OCI-LY3 (cell line): ENCODE measurements around the gene TPCN1.

ENCODE experiments used
- H2AFZ ChIP-seq: fragments of 200-600, 300-600 bp; shearing (Covaris generic); 2 replicates; pipeline ENCODE4 v1.6.0; 2014; ENCODE audit warnings: antibody characterized with exemption, low read depth, low read length
- H3K27ac ChIP-seq: fragments of 200-600, 300-600 bp; sonication (generic); 2 replicates; pipeline ENCODE4 v1.5.1; 2014; ENCODE audit warnings: mild to moderate bottlenecking, low read length, moderate library complexity, mixed read lengths
- H3K27me3 ChIP-seq: fragments of 200-600, 300-600 bp; sonication (generic); 2 replicates; pipeline ENCODE4 v1.6.1; 2014; ENCODE audit warnings: low read depth, low read length, mixed read lengths
- H3K36me3 ChIP-seq: fragments of 200-600, 300-600 bp; sonication (generic); replicated peaks from 2 replicates; pipeline ENCODE3; 2014; ENCODE audit warnings: low read depth, low read length, mixed read lengths
- H3K4me1 ChIP-seq: fragments of 300-600, 200-600 bp; sonication (generic); 2 replicates; pipeline ENCODE4 v1.6.1; 2014; ENCODE audit warnings: low read length, mixed read lengths
- H3K4me2 ChIP-seq: fragments of 200-600, 300-600 bp; sonication (generic); 2 replicates; pipeline ENCODE4 v1.6.1; 2014; ENCODE audit warnings: low read length, mixed read lengths
- H3K4me3 ChIP-seq: fragments of 300-600, 200-600 bp; sonication (generic); 2 replicates; pipeline ENCODE4 v1.5.1; 2014; ENCODE audit warnings: antibody characterized with exemption, mild to moderate bottlenecking, low read length, moderate library complexity
- H3K79me2 ChIP-seq: fragments of 300-600, 200-600 bp; shearing (Covaris generic); 2 replicates; pipeline ENCODE4 v1.6.1; 2014; ENCODE audit warnings: mild to moderate bottlenecking, low read length, mixed read lengths
- H3K9ac ChIP-seq: fragments of 300-600, 200-600 bp; shearing (Covaris generic); 2 replicates; pipeline ENCODE4 v1.6.0; 2014; ENCODE audit warnings: mild to moderate bottlenecking, low read length, moderate library complexity
- H3K9me3 ChIP-seq: fragments of 200-600, 300-600 bp; shearing (Covaris generic); 2 replicates; pipeline ENCODE4 v1.6.1; 2014; ENCODE audit warnings: low read length, mixed read lengths; ENCODE audit not compliant: insufficient read depth
- H4K20me1 ChIP-seq: fragments of 200-600, 300-600 bp; sonication (generic); 2 replicates; pipeline ENCODE4 v1.6.1; 2016; ENCODE audit warnings: low read length, mixed read lengths; ENCODE audit not compliant: insufficient read depth
- CTCF ChIP-seq: fragments of 200-600, 300-600 bp; sonication (generic); IDR thresholded peaks from 2 replicates; pipeline ENCODE4 v1.5.1; 2014; ENCODE audit warnings: antibody characterized with exemption, low read length, low read depth
- EZH2phosphoT487 ChIP-seq: fragments of 200-600 bp; shearing (Covaris generic); IDR thresholded peaks from 2 replicates; pipeline ENCODE4 v1.6.1; 2018; ENCODE audit warnings: antibody characterized with exemption, mixed run types, low read depth

The TPCN1 gene

GRCh38 chr12:113340061-113340460 is 118.8 kb downstream of the TPCN1 start:
- no peak overlapping the region for H3K4me3 ChIP-seq
- H3K79me2 ChIP-seq: no peaks in the 10 kb centered on the region
- no peaks in the 10 kb centered on the region for H4K20me1 ChIP-seq

GRCh38 chr12:113341535-113341934 is 120.3 kb downstream of the TPCN1 start:
- Histone ChIP-seq H3K9ac (no peak overlapping the region), H3K9me3 (no peaks in the 10 kb centered on the region), H4K20me1 (no peaks in the 10 kb centered on the region), H3K79me2 (no peaks in the 10 kb centered on the region), H3K4me1 (peaks cover 10% of the 10 kb centered on the region), H3K27me3 (no peaks in the 10 kb centered on the region), H2AFZ (peak overlapping the region; percentile 59; the same call in 1 of the 2 replicates), H3K36me3 (no peaks in the 10 kb centered on the region), H3K4me2 (peak overlapping the region; percentile 51), H3K4me3 (no peak overlapping the region), H3K27ac (no peak overlapping the region)
- TF ChIP-seq CTCF (no peak), EZH2phosphoT487 (no peak)

More at GRCh38 chr12:113340061-113340460, 118.8 kb downstream of the TPCN1 start:
- no peak overlapping the region for H3K9ac ChIP-seq
- H3K27ac ChIP-seq: no peak overlapping the region
- no peak overlapping the region for H3K4me2 ChIP-seq
- no peaks in the 10 kb centered on the region for H3K27me3 ChIP-seq
- no peaks in the 10 kb centered on the region for H3K9me3 ChIP-seq
- no peak overlapping the region for H2AFZ ChIP-seq
- TF ChIP-seq CTCF (no peak), EZH2phosphoT487 (no peak)
- no peaks in the 10 kb centered on the region for H3K36me3 ChIP-seq
- H3K4me1 ChIP-seq: peaks cover 10% of the 10 kb centered on the region

- Histone ChIP-seq H3K79me2 (no peaks in the 10 kb centered on the region), H2AFZ (no peak overlapping the region), H3K36me3 (no peaks in the 10 kb centered on the region), H3K9ac (no peak overlapping the region), H3K9me3 (no peaks in the 10 kb centered on the region), H3K4me1 (peaks cover 10% of the 10 kb centered on the region), H3K4me2 (no peak overlapping the region), H3K27me3 (no peaks in the 10 kb centered on the region; the same call in 1 of the 2 replicates), H3K4me3 (no peak overlapping the region), H3K27ac (no peak overlapping the region), H4K20me1 (no peaks in the 10 kb centered on the region)
- TF ChIP-seq EZH2phosphoT487 (no peak), CTCF (no peak)
Observed at GRCh38 chr12:113345318-113345717, 124.1 kb downstream of the TPCN1 start.

- Histone ChIP-seq H3K9ac (no peak overlapping the region), H2AFZ (no peak overlapping the region), H3K9me3 (no peaks in the 10 kb centered on the region), H4K20me1 (no peaks in the 10 kb centered on the region), H3K4me2 (no peak overlapping the region), H3K27ac (no peak overlapping the region), H3K36me3 (no peaks in the 10 kb centered on the region), H3K27me3 (no peaks in the 10 kb centered on the region; the same call in 1 of the 2 replicates), H3K4me1 (peaks cover 6% of the 10 kb centered on the region), H3K4me3 (no peak overlapping the region), H3K79me2 (no peaks in the 10 kb centered on the region)
- TF ChIP-seq CTCF: no peak
- no peak for TF ChIP-seq EZH2phosphoT487
Observed at GRCh38 chr12:113346353-113346752, 125.1 kb downstream of the TPCN1 start.
